ENCODE data around the gene SMYD3.

SMYD3 gene

DNA sequence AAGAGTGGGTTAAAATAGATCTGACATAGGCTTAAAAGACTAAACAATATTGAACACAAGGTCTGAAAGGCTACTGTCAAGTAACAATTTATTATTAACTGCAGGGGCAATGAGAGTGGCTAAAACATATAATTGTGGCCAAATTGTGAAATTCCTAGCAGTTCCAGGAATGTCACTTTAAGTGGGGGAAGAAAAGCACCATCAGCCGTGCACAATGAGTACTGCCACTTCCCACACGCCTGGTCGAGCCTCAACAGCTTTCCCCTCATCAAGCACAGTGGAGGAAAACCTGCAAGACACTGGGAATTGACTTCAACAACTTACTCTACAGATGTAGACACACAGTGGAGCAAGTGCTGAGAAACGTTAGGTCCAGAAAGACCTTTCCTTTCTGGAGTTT, 42.6 kb upstream of the SMYD3 start:
- Histone ChIP-seq H2AK5ac (ENCODE audit: low read length, severe bottlenecking) (no peak overlapping the region), H4K91ac (ENCODE audit: low read length) (no peak overlapping the region), H3K9ac (ENCODE audit: low read length) (no peak overlapping the region), H2BK15ac (ENCODE audit: low read depth, poor library complexity, severe bottlenecking) (no peak overlapping the region), H3K18ac (ENCODE audit: low read depth in 1 of 2, low read length in 2 of 2) (no peak overlapping the region), H3K79me1 (replicated peaks; ENCODE audit: low read length, poor library complexity, severe bottlenecking) (peaks cover 24% of the 10 kb centered on the region), H2AFZ (ENCODE audit: low read depth, low read length) (no peak overlapping the region), H3K4me1 (ENCODE audit: control insufficient read depth, insufficient read depth, low read depth, low read length) (no peaks in the 10 kb centered on the region), H3K36me3 (ENCODE audit: control insufficient read depth in 1 of 2, insufficient read depth in 2 of 2, low read depth in 1 of 2, low read length in 2 of 2) (peaks cover 48 to 85% of the 10 kb centered on the region in 2 experiments), H3K14ac (ENCODE audit: low read length in 2 of 2) (no peak overlapping the region), H2BK12ac (ENCODE audit: low read length in 2 of 2) (no peak overlapping the region), H3K27me3 (ENCODE audit: control insufficient read depth in 1 of 2, insufficient read depth in 1 of 2, low read length in 2 of 2) (no peaks in the 10 kb centered on the region), H4K8ac (ENCODE audit: low read length) (no peak overlapping the region), H3K4ac (ENCODE audit: low read depth in 1 of 2, low read length in 2 of 2) (no peak overlapping the region), H3K4me2 (ENCODE audit: low read length, poor library complexity, severe bottlenecking) (no peak overlapping the region), H3K4me3 (ENCODE audit: insufficient read depth in 1 of 2, low read depth in 1 of 2, low read length in 2 of 2) (no peak overlapping the region), H3K27ac (ENCODE audit: low read length, poor library complexity, severe bottlenecking) (no peak overlapping the region), H2BK5ac (ENCODE audit: low read depth, low read length, poor library complexity, severe bottlenecking) (no peak overlapping the region), H2BK120ac (ENCODE audit: low read depth, low read length) (no peak overlapping the region), H3K23ac (ENCODE audit: low read length in 2 of 2) (no peak overlapping the region), H3K9me3 (ENCODE audit: control insufficient read depth, low read length) (no peaks in the 10 kb centered on the region)
- DNase-seq, result no peak
- 73% methylated on average over 4 of the region's 4 CpGs for WGBS

DNA sequence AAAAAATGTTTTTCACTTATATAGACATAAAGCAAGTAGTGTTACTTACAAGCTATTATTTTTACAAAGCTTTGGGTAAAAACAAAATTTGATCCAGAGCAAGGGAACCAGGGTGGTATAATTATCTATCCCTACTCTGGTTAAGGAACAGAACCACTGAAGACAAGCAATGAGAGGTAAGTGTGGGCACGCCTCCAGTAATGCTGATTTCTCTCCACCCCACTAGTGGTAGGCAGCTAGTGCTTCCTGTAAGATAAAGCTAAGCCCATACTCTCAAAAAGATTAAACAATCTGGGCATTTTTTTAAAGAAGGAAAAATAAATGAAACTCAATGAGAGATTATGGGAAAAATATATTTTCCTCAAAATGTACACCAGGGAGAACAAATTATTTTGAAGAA, 36.9 kb upstream of the SMYD3 start:
- no peak overlapping the region for H2AFZ ChIP-seq (ENCODE audit: low read depth, low read length)
- H3K14ac ChIP-seq (ENCODE audit: low read length in 2 of 2), result no peak overlapping the region
- no peak overlapping the region for H2BK12ac ChIP-seq (ENCODE audit: low read length in 2 of 2)
- H2BK15ac ChIP-seq (ENCODE audit: low read depth, poor library complexity, severe bottlenecking), result no peak overlapping the region
- no peak overlapping the region for H3K18ac ChIP-seq (ENCODE audit: low read depth in 1 of 2, low read length in 2 of 2)
- peaks cover 7% of the 10 kb centered on the region for H3K79me1 ChIP-seq (replicated peaks; ENCODE audit: low read length, poor library complexity, severe bottlenecking)
- no peak overlapping the region for H4K91ac ChIP-seq (ENCODE audit: low read length)
- WGBS, result no CpG with 5 or more reads among the region's 1 CpG
- no peaks in the 10 kb centered on the region for H3K4me1 ChIP-seq (ENCODE audit: control insufficient read depth, insufficient read depth, low read depth, low read length)
- H3K9me3 ChIP-seq (ENCODE audit: control insufficient read depth, low read length), result no peaks in the 10 kb centered on the region
- H3K27ac ChIP-seq (ENCODE audit: low read length, poor library complexity, severe bottlenecking), result no peak overlapping the region
- no peak overlapping the region for H3K4me3 ChIP-seq (ENCODE audit: insufficient read depth in 1 of 2, low read depth in 1 of 2, low read length in 2 of 2)
- no peak overlapping the region for H3K4ac ChIP-seq (ENCODE audit: low read depth in 1 of 2, low read length in 2 of 2)
- no peak overlapping the region for H2AK5ac ChIP-seq (ENCODE audit: low read length, severe bottlenecking)
- H2BK5ac ChIP-seq (ENCODE audit: low read depth, low read length, poor library complexity, severe bottlenecking), result no peak overlapping the region
- peaks cover 27 to 87% of the 10 kb centered on the region in 2 experiments for H3K36me3 ChIP-seq (ENCODE audit: control insufficient read depth in 1 of 2, insufficient read depth in 2 of 2, low read depth in 1 of 2, low read length in 2 of 2)
- H2BK120ac ChIP-seq (ENCODE audit: low read depth, low read length), result no peak overlapping the region
- DNase-seq, result no peak
- H4K8ac ChIP-seq (ENCODE audit: low read length), result no peak overlapping the region
- H3K27me3 ChIP-seq (ENCODE audit: control insufficient read depth in 1 of 2, insufficient read depth in 1 of 2, low read length in 2 of 2), result no peaks in the 10 kb centered on the region
- no peak overlapping the region for H3K9ac ChIP-seq (ENCODE audit: low read length)
- no peak overlapping the region for H3K4me2 ChIP-seq (ENCODE audit: low read length, poor library complexity, severe bottlenecking)
- H3K23ac ChIP-seq (ENCODE audit: low read length in 2 of 2), result no peak overlapping the region

DNA sequence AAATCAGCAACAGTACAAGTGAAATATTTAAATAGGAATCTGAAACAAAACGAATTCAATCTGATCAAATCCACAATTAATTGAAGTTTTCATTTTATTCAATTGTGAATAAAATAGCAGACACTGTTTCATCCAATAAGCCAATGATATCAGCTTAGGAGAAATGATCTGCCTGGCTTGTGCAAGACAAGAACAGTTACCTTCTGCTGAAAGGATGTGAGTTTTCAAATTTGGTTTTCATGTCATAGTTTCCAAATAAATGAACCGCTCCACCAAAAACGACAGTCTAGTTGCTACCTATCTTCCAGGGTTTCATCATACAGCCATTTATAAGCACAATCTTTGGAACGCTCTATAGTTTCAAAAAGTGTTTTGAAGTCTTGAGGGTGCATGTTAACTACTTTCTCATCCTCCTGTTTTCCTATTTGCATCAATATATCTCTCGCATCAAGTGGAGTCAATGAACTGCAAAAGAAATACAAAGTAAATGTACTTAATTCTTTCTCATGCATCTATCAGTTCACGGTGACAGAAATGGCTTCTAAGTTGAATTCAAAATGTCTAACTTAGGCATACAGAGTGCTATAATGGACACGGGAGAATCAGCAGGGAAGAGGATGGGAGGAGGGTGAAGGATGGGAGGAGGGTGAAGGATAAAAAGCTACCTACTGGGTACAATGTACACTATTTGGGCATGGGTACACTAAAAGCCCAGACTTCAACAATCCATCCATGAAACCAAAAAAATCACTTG, 33.8 kb upstream of the SMYD3 start:
- H3K4me2 ChIP-seq (ENCODE audit: low read length, poor library complexity, severe bottlenecking), result no peak overlapping the region
- H3K23ac ChIP-seq (ENCODE audit: low read length in 2 of 2), result no peak overlapping the region
- no peak overlapping the region for H3K4ac ChIP-seq (ENCODE audit: low read depth in 1 of 2, low read length in 2 of 2)
- H3K18ac ChIP-seq (ENCODE audit: low read depth in 1 of 2, low read length in 2 of 2), result no peak overlapping the region
- H4K91ac ChIP-seq (ENCODE audit: low read length), result no peak overlapping the region
- H3K9ac ChIP-seq (ENCODE audit: low read length), result no peak overlapping the region
- H3K4me3 ChIP-seq (ENCODE audit: insufficient read depth in 1 of 2, low read depth in 1 of 2, low read length in 2 of 2), result no peak overlapping the region
- no peak overlapping the region for H2BK12ac ChIP-seq (ENCODE audit: low read length in 2 of 2)
- no peak overlapping the region for H2BK5ac ChIP-seq (ENCODE audit: low read depth, low read length, poor library complexity, severe bottlenecking)
- WGBS, result 90% methylated on average over 6 of the region's 7 CpGs
- H2BK15ac ChIP-seq (ENCODE audit: low read depth, poor library complexity, severe bottlenecking), result no peak overlapping the region
- H3K4me1 ChIP-seq (ENCODE audit: control insufficient read depth, insufficient read depth, low read depth, low read length), result no peaks in the 10 kb centered on the region
- peaks cover 20 to 63% of the 10 kb centered on the region in 2 experiments for H3K36me3 ChIP-seq (ENCODE audit: control insufficient read depth in 1 of 2, insufficient read depth in 2 of 2, low read depth in 1 of 2, low read length in 2 of 2)
- no peak overlapping the region for H2AFZ ChIP-seq (ENCODE audit: low read depth, low read length)
- no peak overlapping the region for H4K8ac ChIP-seq (ENCODE audit: low read length)
- H3K14ac ChIP-seq (ENCODE audit: low read length in 2 of 2), result no peak overlapping the region
- no peaks in the 10 kb centered on the region for H3K9me3 ChIP-seq (ENCODE audit: control insufficient read depth, low read length)
- H2AK5ac ChIP-seq (ENCODE audit: low read length, severe bottlenecking), result no peak overlapping the region
- H2BK120ac ChIP-seq (ENCODE audit: low read depth, low read length), result no peak overlapping the region
- no peak for DNase-seq
- H3K27me3 ChIP-seq (ENCODE audit: control insufficient read depth in 1 of 2, insufficient read depth in 1 of 2, low read length in 2 of 2), result no peaks in the 10 kb centered on the region
- peaks cover 4% of the 10 kb centered on the region for H3K79me1 ChIP-seq (replicated peaks; ENCODE audit: low read length, poor library complexity, severe bottlenecking)
- H3K27ac ChIP-seq (ENCODE audit: low read length, poor library complexity, severe bottlenecking), result no peak overlapping the region

DNA sequence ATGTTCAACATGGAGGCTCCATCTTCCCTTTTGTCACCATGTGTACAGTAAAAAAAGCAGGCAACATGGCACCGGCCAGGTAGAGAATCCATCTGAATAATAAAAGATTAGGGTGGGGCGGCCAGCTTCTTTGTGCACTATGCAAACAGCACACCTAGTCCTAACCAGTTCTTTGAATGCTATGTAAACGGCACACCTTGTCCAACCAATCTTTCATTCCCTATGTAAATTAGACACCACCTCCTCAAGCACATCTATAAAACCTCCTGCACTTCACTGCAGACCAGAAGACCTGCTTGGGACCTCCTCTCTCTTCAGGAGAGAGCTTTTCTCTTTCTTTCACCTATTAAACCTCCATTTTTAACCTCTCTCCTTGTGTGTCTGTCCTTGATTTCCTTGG, 30.8 kb upstream of the SMYD3 start:
- no peaks in the 10 kb centered on the region for H3K4me1 ChIP-seq (ENCODE audit: control insufficient read depth, insufficient read depth, low read depth, low read length)
- H3K36me3 ChIP-seq (ENCODE audit: control insufficient read depth in 1 of 2, insufficient read depth in 2 of 2, low read depth in 1 of 2, low read length in 2 of 2), result peaks cover 3 to 36% of the 10 kb centered on the region in 2 experiments
- no peak overlapping the region for H2BK12ac ChIP-seq (ENCODE audit: low read length in 2 of 2)
- H2AK5ac ChIP-seq (ENCODE audit: low read length, severe bottlenecking), result no peak overlapping the region
- H3K9me3 ChIP-seq (ENCODE audit: control insufficient read depth, low read length), result no peaks in the 10 kb centered on the region
- no peak overlapping the region for H2BK5ac ChIP-seq (ENCODE audit: low read depth, low read length, poor library complexity, severe bottlenecking)
- H4K91ac ChIP-seq (ENCODE audit: low read length), result no peak overlapping the region
- WGBS, result 96% methylated on average over 3 of the region's 3 CpGs
- no peak for DNase-seq
- no peak overlapping the region for H3K4me2 ChIP-seq (ENCODE audit: low read length, poor library complexity, severe bottlenecking)
- H3K27ac ChIP-seq (ENCODE audit: low read length, poor library complexity, severe bottlenecking), result no peak overlapping the region
- no peak overlapping the region for H3K4ac ChIP-seq (ENCODE audit: low read depth in 1 of 2, low read length in 2 of 2)
- no peak overlapping the region for H3K23ac ChIP-seq (ENCODE audit: low read length in 2 of 2)
- H3K14ac ChIP-seq (ENCODE audit: low read length in 2 of 2), result no peak overlapping the region
- H3K18ac ChIP-seq (ENCODE audit: low read depth in 1 of 2, low read length in 2 of 2), result no peak overlapping the region
- no peak overlapping the region for H3K9ac ChIP-seq (ENCODE audit: low read length)
- no peak overlapping the region for H2AFZ ChIP-seq (ENCODE audit: low read depth, low read length)
- H3K4me3 ChIP-seq (ENCODE audit: insufficient read depth in 1 of 2, low read depth in 1 of 2, low read length in 2 of 2), result no peak overlapping the region
- H2BK15ac ChIP-seq (ENCODE audit: low read depth, poor library complexity, severe bottlenecking), result no peak overlapping the region
- no peak overlapping the region for H2BK120ac ChIP-seq (ENCODE audit: low read depth, low read length)
- peaks cover 13 to 16% of the 10 kb centered on the region in 2 experiments for H3K27me3 ChIP-seq (ENCODE audit: control insufficient read depth in 1 of 2, insufficient read depth in 1 of 2, low read length in 2 of 2)
- no peak overlapping the region for H4K8ac ChIP-seq (ENCODE audit: low read length)
- no peaks in the 10 kb centered on the region for H3K79me1 ChIP-seq (replicated peaks; ENCODE audit: low read length, poor library complexity, severe bottlenecking)
